H9 (cell line): ENCODE results near the gene COL4A2. TPM values are rescaled to one million over a fixed set of nuclear protein-coding genes. Genes with fewer than 3 reads are reported as not detected.

Experiments
- DNase-seq: peaks from one replicate; pipeline ENCODE4 v3.0.0-alpha.2; 2017
- H2AFZ ChIP-seq: one replicate; pipeline ENCODE4 v1.6.1; 2013; ENCODE audit warnings: mild to moderate bottlenecking, low read length, control low read depth, moderate library complexity
- H2AK5ac ChIP-seq: 2 replicates; pipeline ENCODE4 v1.6.1; 2013; ENCODE audit warnings: low read length, control low read depth, mixed read lengths; ENCODE audit not compliant: insufficient read length
- H2BK120ac ChIP-seq: one replicate; pipeline ENCODE4 v1.6.1; 2013; ENCODE audit warnings: low read depth, mild to moderate bottlenecking, low read length, control low read depth, inconsistent platforms; ENCODE audit not compliant: poor library complexity, severe bottlenecking
- H2BK12ac ChIP-seq: 2 replicates; pipeline ENCODE4 v1.6.1; 2013; ENCODE audit warnings: low read length, control low read depth, mixed read lengths, low read depth; ENCODE audit not compliant: insufficient read length
- H2BK15ac ChIP-seq: 2 replicates; pipeline ENCODE4 v1.6.1; 2013; ENCODE audit warnings: low read depth, low read length, control low read depth
- H2BK20ac ChIP-seq: one replicate; pipeline ENCODE4 v1.6.1; 2013; ENCODE audit warnings: low read depth, mild to moderate bottlenecking, low read length, control low read depth, inconsistent platforms; ENCODE audit not compliant: poor library complexity, severe bottlenecking
- H2BK5ac ChIP-seq: 2 replicates; pipeline ENCODE4 v1.6.1; 2013; ENCODE audit warnings: low read length, control low read depth, mixed read lengths; ENCODE audit not compliant: insufficient read length
- H3K14ac ChIP-seq: 2 replicates; pipeline ENCODE4 v1.6.1; 2013; ENCODE audit warnings: low read length, control low read depth; ENCODE audit not compliant: insufficient read depth
- H3K18ac ChIP-seq: 2 replicates; pipeline ENCODE4 v1.6.1; 2013; ENCODE audit warnings: low read depth, mild to moderate bottlenecking, mixed read lengths, low read length, control low read depth; ENCODE audit not compliant: insufficient read length
- H3K23ac ChIP-seq: 2 replicates; pipeline ENCODE4 v1.6.1; 2013; ENCODE audit warnings: low read length, control low read depth, mixed read lengths, low read depth; ENCODE audit not compliant: insufficient read length
- H3K23me2 ChIP-seq: 2 replicates; pipeline ENCODE4 v1.6.1; 2013; ENCODE audit warnings: low read depth, mild to moderate bottlenecking, mixed read lengths, low read length, control low read depth; ENCODE audit not compliant: insufficient read length, poor library complexity, severe bottlenecking
- H3K27ac ChIP-seq: 2 replicates; pipeline ENCODE4 v1.5.1; 2013; ENCODE audit warnings: low read length, control low read depth, mixed read lengths, low read depth; ENCODE audit not compliant: insufficient read length
- H3K27me3 ChIP-seq: 2 replicates; pipeline ENCODE4 v1.6.1; 2013; ENCODE audit warnings: low read length, control low read depth, inconsistent platforms; ENCODE audit not compliant: insufficient read depth
- H3K4ac ChIP-seq: 2 replicates; pipeline ENCODE4 v1.6.1; 2013; ENCODE audit warnings: low read depth, mild to moderate bottlenecking, control low read depth, inconsistent platforms, low read length, moderate library complexity
- H3K4me1 ChIP-seq: 2 replicates; pipeline ENCODE4 v1.6.1; 2013; ENCODE audit warnings: low read length, control low read depth, inconsistent platforms; ENCODE audit not compliant: insufficient read depth
- H3K4me2 ChIP-seq: 2 replicates; pipeline ENCODE4 v1.6.1; 2013; ENCODE audit warnings: low read length, control low read depth, mixed read lengths; ENCODE audit not compliant: insufficient read length, insufficient read depth
- H3K56ac ChIP-seq: 2 replicates; pipeline ENCODE4 v1.6.1; 2013; ENCODE audit warnings: low read depth, mild to moderate bottlenecking, mixed read lengths, low read length, control low read depth; ENCODE audit not compliant: insufficient read length
- H3K79me1 ChIP-seq: 2 replicates; pipeline ENCODE4 v1.6.1; 2013; ENCODE audit warnings: low read depth, mild to moderate bottlenecking, moderate library complexity, low read length, control low read depth, inconsistent platforms; ENCODE audit not compliant: insufficient read depth, poor library complexity, severe bottlenecking
- H3K79me2 ChIP-seq: 2 replicates; pipeline ENCODE4 v1.6.1; 2013; ENCODE audit warnings: low read length, control low read depth, inconsistent platforms; ENCODE audit not compliant: insufficient read depth
- H3K9ac ChIP-seq: 2 replicates; pipeline ENCODE4 v1.6.1; 2013; ENCODE audit warnings: low read length, control low read depth, mixed read lengths; ENCODE audit not compliant: insufficient read length; ENCODE audit errors: extremely low read depth
- H3K9me3 ChIP-seq: one replicate; pipeline ENCODE4 v1.6.1; 2013; ENCODE audit warnings: low read depth, low read length, inconsistent platforms; ENCODE audit not compliant: control insufficient read depth
- H3T11ph ChIP-seq: one replicate; pipeline ENCODE4 v1.6.1; 2013; ENCODE audit warnings: mild to moderate bottlenecking, low read length, control low read depth, inconsistent platforms
- H4K20me1 ChIP-seq: one replicate; pipeline ENCODE4 v1.6.1; 2013; ENCODE audit not compliant: control insufficient read depth, insufficient read length, insufficient read depth
- H4K5ac ChIP-seq: 2 replicates; pipeline ENCODE4 v1.6.1; 2013; ENCODE audit warnings: low read depth, mild to moderate bottlenecking, mixed read lengths, low read length, control low read depth; ENCODE audit not compliant: insufficient read length
- H4K8ac ChIP-seq: replicated peaks from 2 replicates; pipeline ENCODE4 v1.6.1; 2013; ENCODE audit warnings: low read length, control low read depth, mixed read lengths, low read depth; ENCODE audit not compliant: insufficient read length
- H4K91ac ChIP-seq: 2 replicates; pipeline ENCODE4 v1.6.1; 2013; ENCODE audit warnings: low read depth, mild to moderate bottlenecking, moderate library complexity, mixed read lengths, low read length, control low read depth; ENCODE audit not compliant: insufficient read length
- H3K27ac Mint-ChIP-seq, 3 experiments: 2 replicates in 2 of 3; 3 replicates in 1 of 3; pipeline ENCODE4 v1.8.0; 2020 to 2021; ENCODE audit warnings: mixed read lengths in 3 of 3, mild to moderate bottlenecking in 1 of 3, moderate library complexity in 1 of 3
- H3K27me3 Mint-ChIP-seq: 2 replicates; pipeline ENCODE4 v1.8.0; 2021; ENCODE audit warnings: low read depth, mild to moderate bottlenecking, moderate library complexity, mixed read lengths
- H3K36me3 Mint-ChIP-seq, 3 experiments: 2 replicates in 2 of 3; 3 replicates in 1 of 3; pipeline ENCODE4 v1.8.0; 2020 to 2021; ENCODE audit warnings: low read depth in 3 of 3, mixed read lengths in 3 of 3; ENCODE audit not compliant: insufficient read depth in 1 of 3
- H3K4me1 Mint-ChIP-seq, 2 experiments: 2 replicates each; pipeline ENCODE4 v1.8.0; 2020; ENCODE audit warnings: mixed read lengths in 2 of 2
- H3K4me3 Mint-ChIP-seq, 2 experiments: 2 replicates in 1 of 2; 3 replicates in 1 of 2; pipeline ENCODE4 v1.8.0; 2020 to 2021; ENCODE audit warnings: mild to moderate bottlenecking in 2 of 2, mixed read lengths in 2 of 2, moderate library complexity in 1 of 2
- H3K9me3 Mint-ChIP-seq, 2 experiments: 2 replicates in 1 of 2; 3 replicates in 1 of 2; pipeline ENCODE4 v1.8.0; 2020; ENCODE audit warnings: mild to moderate bottlenecking in 2 of 2, mixed read lengths in 2 of 2, moderate library complexity in 1 of 2
- CTCF ChIP-seq: fragments of 200-600 bp; sonication (generic); conservative IDR thresholded peaks from 3 replicates; pipeline ENCODE4 v1.8.0; 2021; ENCODE audit warnings: antibody characterized with exemption, mild to moderate bottlenecking
- WGBS: extraction: QIAGEN DNeasy Blood & Tissue Kit; methylation state at CpG from one replicate; pipeline ENCODE4 v1.1.7; 2013; ENCODE audit warnings: missing lambda C conversion rate, low lambda C conversion rate, mixed read lengths; ENCODE audit not compliant: insufficient read length; ENCODE audit errors: extremely low coverage; 5-methylcytosine and 5-hydroxymethylcytosine counted together
- total RNA-seq: library from RNA; stranded (reverse); gene quantifications from 2 replicates; pipeline ENCODE4 v1.2.1, GENCODE V29; 2021

The COL4A2 gene
- total RNA-seq, 1 experiment from 2014 or later, result 76.5 TPM

GRCh38 chr13:110305949-110306339, 1.1 kb upstream of the COL4A2 start:
- H3K4me3 Mint-ChIP-seq, result peak overlapping the region; percentile 75 to 86
- Histone ChIP-seq H3K9me3 (no peaks in the 10 kb centered on the region), H3K18ac (no peak overlapping the region), H3K14ac (no peak overlapping the region), H4K8ac (no peak overlapping the region), H3K4me1 (no peaks in the 10 kb centered on the region), H2BK15ac (no peak overlapping the region), H3K23me2 (peaks cover 20% of the 10 kb centered on the region), H3K27me3 (no peaks in the 10 kb centered on the region; the same call in 1 of the 2 replicates), H2BK12ac (no peak overlapping the region), H2BK20ac (no peak overlapping the region), H3K79me2 (peaks cover 2% of the 10 kb centered on the region; the same call in 1 of the 2 replicates), H3K4me2 (peak overlapping the region; percentile 70), H3K56ac (no peak overlapping the region), H2AK5ac (no peak overlapping the region), H3K4ac (no peak overlapping the region), H4K91ac (no peak overlapping the region), H3K27ac (no peak overlapping the region), H2AFZ (no peak overlapping the region), H3K79me1 (no peaks in the 10 kb centered on the region), H3T11ph (no peak overlapping the region), H2BK120ac (no peak overlapping the region), H4K5ac (no peak overlapping the region), H3K9ac (peak overlapping the region; percentile 28), H3K23ac (no peak overlapping the region), H4K20me1 (no peaks in the 10 kb centered on the region), H2BK5ac (no peak overlapping the region)
- TF ChIP-seq CTCF, result no peak
- H3K4me1 Mint-ChIP-seq, result peaks cover 40 to 47% of the 10 kb centered on the region in 2 experiments
- no peak overlapping the region for H3K27ac Mint-ChIP-seq
- WGBS, result no CpG with 5 or more reads among the region's 6 CpGs
- H3K27me3 Mint-ChIP-seq, result peaks cover 36% of the 10 kb centered on the region
- DNase-seq, result peak; percentile 13
- H3K9me3 Mint-ChIP-seq, result no peaks in the 10 kb centered on the region; a peak in 1 of 5 replicates
- H3K36me3 Mint-ChIP-seq, result peaks cover 6 to 7% (median 6%) of the 10 kb centered on the region in 3 experiments
